Measurements from ENCODE around the gene HCST. TPM values are rescaled to one million over a fixed set of nuclear protein-coding genes. Genes with fewer than 3 reads are reported as not detected.

Gene HCST
- total and polyA plus RNA-seq, 2 of the 4 experiments (the other 2 are of a cell fraction), result 1.5 TPM; not detected in 1

DNA sequence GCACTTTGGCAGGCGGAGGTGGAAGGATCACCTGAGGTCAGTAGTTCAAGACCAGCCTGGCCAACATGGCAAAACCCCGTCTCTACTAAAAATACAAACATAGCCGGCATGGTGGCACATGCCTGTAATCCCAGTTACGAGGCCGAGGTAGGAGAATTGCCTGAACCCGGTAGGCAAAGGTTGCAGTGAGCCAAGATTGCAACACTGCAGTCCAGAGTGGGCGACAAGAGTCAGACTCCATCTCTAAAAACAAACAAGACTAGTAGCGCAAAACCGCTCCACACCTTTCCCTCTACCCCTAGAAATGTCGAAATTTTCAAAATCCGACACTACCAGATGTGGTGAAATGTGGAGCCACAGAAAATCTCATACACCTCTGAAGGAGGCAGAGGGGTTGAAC is 17.0 kb downstream of the HCST start:
- no peak overlapping the region for H3K27ac ChIP-seq (ENCODE audit: insufficient read depth, low read length)
- H3K79me1 ChIP-seq (ENCODE audit: low read depth in 1 of 2, low read length in 2 of 2), result no peaks in the 10 kb centered on the region
- no peak overlapping the region for H3K4me2 ChIP-seq (ENCODE audit: low read depth, low read length)
- no peak for ATAC-seq (ENCODE audit: low read depth)
- H3K18ac ChIP-seq (ENCODE audit: low read depth, low read length), result no peak overlapping the region
- H4K8ac ChIP-seq (ENCODE audit: low read depth in 2 of 2, low read length in 2 of 2), result no peak overlapping the region
- no peak overlapping the region for H2BK20ac ChIP-seq (ENCODE audit: low read depth, low read length)
- H3K56ac ChIP-seq (ENCODE audit: extremely low read depth, insufficient read depth, low read length), result no peak overlapping the region
- H2BK5ac ChIP-seq (ENCODE audit: low read depth, low read length, poor library complexity, severe bottlenecking), result no peak overlapping the region
- WGBS, 2 experiments (ENCODE audit: extremely low coverage in 2 of 2, insufficient read length in 1 of 2), result 87% methylated on average over 3 of the region's 11 CpGs; no CpG with 5 or more reads in 1 of the 2 experiments
- H4K5ac ChIP-seq (ENCODE audit: low read depth, low read length), result no peak overlapping the region
- no peak overlapping the region for H2BK120ac ChIP-seq (ENCODE audit: low read depth, low read length)
- no peak overlapping the region for H3K4me3 ChIP-seq (ENCODE audit: insufficient read depth, low read depth, low read length)
- H4K20me1 ChIP-seq (ENCODE audit: insufficient read depth, low read length), result no peaks in the 10 kb centered on the region
- no peaks in the 10 kb centered on the region for H3K36me3 ChIP-seq (ENCODE audit: control insufficient read depth, insufficient read depth, low read length)
- H3K4ac ChIP-seq (ENCODE audit: low read depth, low read length), result no peak overlapping the region
- H3K23ac ChIP-seq (ENCODE audit: low read depth, low read length), result no peak overlapping the region
- intact Hi-C loops (cut with micrococcal nuclease) (no loop called here), in situ Hi-C loops (cut with MboI; ENCODE audit: low sequenced_read_pairs) (no loop called here), dilution Hi-C loops (cut with HindIII; ENCODE audit: low sequenced_read_pairs, unreplicated experiment) (no loop called here)
- no peak overlapping the region for H2AK9ac ChIP-seq (replicated peaks; ENCODE audit: low read depth, low read length, poor library complexity)
- no peak for TF ChIP-seq RCOR1 (IDR thresholded peaks at IDR 0.05; ENCODE audit: insufficient replicate concordance, low read length)
- TF ChIP-seq NFE2L2 (IDR thresholded peaks at IDR 0.05; ENCODE audit: low read depth, low read length), result no peak
- TF ChIP-seq RAD21 (IDR thresholded peaks at IDR 0.05; ENCODE audit: low read length), result no peak
- no peak for TF ChIP-seq USF2 (IDR thresholded peaks at IDR 0.05; ENCODE audit: low read depth, low read length)
- no peak for TF ChIP-seq SMC3 (IDR thresholded peaks at IDR 0.05; ENCODE audit: low read depth, low read length)
- no peak for TF ChIP-seq BHLHE40 (IDR thresholded peaks at IDR 0.05; ENCODE audit: low read depth, low read length)
- no peak for TF ChIP-seq POLR2A (IDR thresholded peaks at IDR 0.05; ENCODE audit: low read depth, low read length)
- TF ChIP-seq CEBPB (IDR thresholded peaks at IDR 0.05; ENCODE audit: low read depth, low read length), result no peak
- TF ChIP-seq, protein P1, sequence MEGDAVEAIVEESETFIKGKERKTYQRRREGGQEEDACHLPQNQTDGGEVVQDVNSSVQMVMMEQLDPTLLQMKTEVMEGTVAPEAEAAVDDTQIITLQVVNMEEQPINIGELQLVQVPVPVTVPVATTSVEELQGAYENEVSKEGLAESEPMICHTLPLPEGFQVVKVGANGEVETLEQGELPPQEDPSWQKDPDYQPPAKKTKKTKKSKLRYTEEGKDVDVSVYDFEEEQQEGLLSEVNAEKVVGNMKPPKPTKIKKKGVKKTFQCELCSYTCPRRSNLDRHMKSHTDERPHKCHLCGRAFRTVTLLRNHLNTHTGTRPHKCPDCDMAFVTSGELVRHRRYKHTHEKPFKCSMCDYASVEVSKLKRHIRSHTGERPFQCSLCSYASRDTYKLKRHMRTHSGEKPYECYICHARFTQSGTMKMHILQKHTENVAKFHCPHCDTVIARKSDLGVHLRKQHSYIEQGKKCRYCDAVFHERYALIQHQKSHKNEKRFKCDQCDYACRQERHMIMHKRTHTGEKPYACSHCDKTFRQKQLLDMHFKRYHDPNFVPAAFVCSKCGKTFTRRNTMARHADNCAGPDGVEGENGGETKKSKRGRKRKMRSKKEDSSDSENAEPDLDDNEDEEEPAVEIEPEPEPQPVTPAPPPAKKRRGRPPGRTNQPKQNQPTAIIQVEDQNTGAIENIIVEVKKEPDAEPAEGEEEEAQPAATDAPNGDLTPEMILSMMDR (conservative IDR thresholded peaks at IDR 0.05; ENCODE audit: low read depth, low read length), result no peak
- no peak for TF ChIP-seq FOS (IDR thresholded peaks at IDR 0.05; ENCODE audit: low read depth, low read length)
- TF ChIP-seq, protein P2, sequence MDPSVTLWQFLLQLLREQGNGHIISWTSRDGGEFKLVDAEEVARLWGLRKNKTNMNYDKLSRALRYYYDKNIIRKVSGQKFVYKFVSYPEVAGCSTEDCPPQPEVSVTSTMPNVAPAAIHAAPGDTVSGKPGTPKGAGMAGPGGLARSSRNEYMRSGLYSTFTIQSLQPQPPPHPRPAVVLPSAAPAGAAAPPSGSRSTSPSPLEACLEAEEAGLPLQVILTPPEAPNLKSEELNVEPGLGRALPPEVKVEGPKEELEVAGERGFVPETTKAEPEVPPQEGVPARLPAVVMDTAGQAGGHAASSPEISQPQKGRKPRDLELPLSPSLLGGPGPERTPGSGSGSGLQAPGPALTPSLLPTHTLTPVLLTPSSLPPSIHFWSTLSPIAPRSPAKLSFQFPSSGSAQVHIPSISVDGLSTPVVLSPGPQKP (IDR thresholded peaks at IDR 0.05; ENCODE audit: borderline replicate concordance, low read depth, low read length), result no peak
- no peak for TF ChIP-seq RFX5 (IDR thresholded peaks at IDR 0.05; ENCODE audit: low read depth, low read length)
- no peak overlapping the region for H3K14ac ChIP-seq (replicated peaks; ENCODE audit: low read depth, low read length)
- H4K91ac ChIP-seq (ENCODE audit: insufficient read depth, low read depth, low read length), result no peak overlapping the region
- DNase-seq, result no peak
- ChIA-PET POLR2A (ENCODE audit: unreplicated experiment) (no interaction called here), CTCF (no interaction called here)
- H3K9me3 ChIP-seq (ENCODE audit: control insufficient read depth, insufficient read depth, low read length), result no peaks in the 10 kb centered on the region
- H3K9me1 ChIP-seq (ENCODE audit: insufficient read depth, low read length), result no peaks in the 10 kb centered on the region; the same call in 1 of the 2 replicates
- BruUV-seq (replicated peaks), result no TSS peak
- no peak overlapping the region for H2BK15ac ChIP-seq (ENCODE audit: low read depth, low read length)
- H3K4me1 ChIP-seq (ENCODE audit: control insufficient read depth, insufficient read depth, low read length), result no peaks in the 10 kb centered on the region
- no peak overlapping the region for H2AFZ ChIP-seq (replicated peaks; ENCODE audit: low read length, poor library complexity)
- peaks cover 2% of the 10 kb centered on the region; the same call in 1 of the 2 replicates for H3K27me3 ChIP-seq (ENCODE audit: control insufficient read depth, insufficient read depth, low read length)
- no peak overlapping the region for H2AK5ac ChIP-seq (ENCODE audit: low read depth, low read length)
- H3K9ac ChIP-seq (ENCODE audit: low read depth, low read length), result no peak overlapping the region

Data from IMR-90 (cell line).